Adrenal gland (tissue), 12 donors: Measurements from ENCODE around the gene PAXIP1. TPM values are rescaled to one million over a fixed set of nuclear protein-coding genes. Genes with fewer than 3 reads are reported as not detected.

ENCODE experiments used
- DNase-seq, 7 donors: peaks; one replicate each; pipeline ENCODE4 v3.0.0-alpha.2; 2019 to 2020
- H3K27ac ChIP-seq, 5 donors: fragments of 200-600 bp; sonication (generic) in 4 of 5; 1 replicate in 3 of 5; 2 replicates in 2 of 5; pipeline versions ENCODE4 v1.5.1 to v1.8.0; 2016 to 2020; ENCODE audit warnings: mild to moderate bottlenecking in 1 of 5
- H3K27me3 ChIP-seq: fragments of 200-600 bp; 2 replicates; pipeline ENCODE4 v1.8.0; 2021
- H3K36me3 ChIP-seq, 2 donors: fragments of 200-600 bp; replicated peaks in 1 of 2; 1 replicate in 1 of 2; 2 replicates in 1 of 2; pipeline versions ENCODE4 v1.5.1 to v1.8.0; 2018 to 2022
- H3K4me1 ChIP-seq, 2 donors: fragments of 200-600 bp; replicated peaks in 1 of 2; 1 replicate in 1 of 2; 2 replicates in 1 of 2; pipeline versions ENCODE4 v1.5.1 to v1.8.0; 2018 to 2021
- H3K4me3 ChIP-seq, 4 donors: fragments of 200-600 bp; sonication (generic) in 3 of 4; one replicate each; pipeline ENCODE4 v1.5.1; 2016 to 2018
- H3K9me3 ChIP-seq, 3 donors: fragments of 200-600 bp; sonication (generic) in 1 of 3; replicated peaks in 1 of 3; 1 replicate in 2 of 3; 2 replicates in 1 of 3; pipeline versions ENCODE4 v1.5.1 to v1.8.0; 2016 to 2021
- POLR2A ChIP-seq, 2 donors: fragments of 450-650 bp; IDR thresholded peaks; one replicate each; pipeline ENCODE4 v1.6.1; 2017; ENCODE audit warnings: antibody characterized with exemption in 2 of 2, mild to moderate bottlenecking in 2 of 2, moderate library complexity in 1 of 2
- WGBS, 4 donors: extraction: QIAGEN DNeasy Blood & Tissue Kit in 2 of 4; methylation state at CpG; one replicate each; pipeline versions ENCODE4 v1.1.5 to v1.1.7; 2013 to 2017; 5-methylcytosine and 5-hydroxymethylcytosine counted together
- intact Hi-C, 2 donors: fragments of 100-400 bp; cut with DNase I; formaldehyde crosslinking; loops; one replicate each; pipeline versions ENCODE4 v1.14.1 to v1.15.0; 2022 to 2023
- polyA plus RNA-seq, 3 donors: library from polyadenylated mRNA; stranded (reverse); fragments of 200-250 nt in 2 of 3; fragments of 350-450 nt in 1 of 3; fragmentation: Illumina TruSeq in 1 of 3; extraction: RNeasy Lipid Tissue Mini Kit (QIAGEN cat#74804) in 1 of 3; gene quantifications; one replicate each; pipeline ENCODE4 v1.2.3, GENCODE V29; 2013 to 2014
- total RNA-seq, 9 donors: library from RNA; depleted of rRNA in 4 of 9; stranded (reverse); fragments of >200 nt in 4 of 9; fragments of 120-200 nt in 1 of 9; fragmentation: NEBNext Ultra II Directional in 1 of 9; extraction: Animal tissue kit (Norgen Biotek cat#: 25700) in 1 of 9; gene quantifications; one replicate each; pipeline versions ENCODE4 v1.1.0 to v1.2.4, GENCODE V29; 2013 to 2023
- TF ChIP-seq, protein P1 (sequence below), 6 experiments: fragments of 450-650 bp in 4 of 6; fragments of 200-600 bp in 2 of 6; sonication (generic) in 1 of 6; IDR thresholded peaks; 1 replicate in 5 of 6; 2 replicates in 1 of 6; pipeline versions ENCODE4 v1.5.1 to v1.8.0; 2016 to 2021; ENCODE audit warnings: antibody characterized with exemption in 6 of 6, mild to moderate bottlenecking in 2 of 6, moderate library complexity in 1 of 6
- donor health status: healthy with polysubstance abuse.
- donor health status: Bipolar disorder and iron deficiency.
- donor health status: DM: yes; HTN: yes; CAD: no.
- donor health status: DM: no; HTN: no; CAD: no.
- donor health status: DM: no; HTN: no; CAD: no.
- donor health status: DM: yes; HTN: yes; CAD: no.

Gene PAXIP1
- total and polyA plus RNA-seq, 12 donors = 4.1 to 11.7 (median 7.8) TPM

GRCh38 chr7:154898973-154899855 is 103.7 kb downstream of the PAXIP1 start:
- Histone ChIP-seq H3K4me1 (no peaks in the 10 kb centered on the region), H3K9me3 (no peaks in the 10 kb centered on the region), H3K27me3 (no peaks in the 10 kb centered on the region), H3K36me3 (no peaks in the 10 kb centered on the region), H3K4me3 (no peak overlapping the region), H3K27ac (no peak overlapping the region)
- intact Hi-C loops = no loop called here
- no peak for DNase-seq
- TF ChIP-seq, protein P1, sequence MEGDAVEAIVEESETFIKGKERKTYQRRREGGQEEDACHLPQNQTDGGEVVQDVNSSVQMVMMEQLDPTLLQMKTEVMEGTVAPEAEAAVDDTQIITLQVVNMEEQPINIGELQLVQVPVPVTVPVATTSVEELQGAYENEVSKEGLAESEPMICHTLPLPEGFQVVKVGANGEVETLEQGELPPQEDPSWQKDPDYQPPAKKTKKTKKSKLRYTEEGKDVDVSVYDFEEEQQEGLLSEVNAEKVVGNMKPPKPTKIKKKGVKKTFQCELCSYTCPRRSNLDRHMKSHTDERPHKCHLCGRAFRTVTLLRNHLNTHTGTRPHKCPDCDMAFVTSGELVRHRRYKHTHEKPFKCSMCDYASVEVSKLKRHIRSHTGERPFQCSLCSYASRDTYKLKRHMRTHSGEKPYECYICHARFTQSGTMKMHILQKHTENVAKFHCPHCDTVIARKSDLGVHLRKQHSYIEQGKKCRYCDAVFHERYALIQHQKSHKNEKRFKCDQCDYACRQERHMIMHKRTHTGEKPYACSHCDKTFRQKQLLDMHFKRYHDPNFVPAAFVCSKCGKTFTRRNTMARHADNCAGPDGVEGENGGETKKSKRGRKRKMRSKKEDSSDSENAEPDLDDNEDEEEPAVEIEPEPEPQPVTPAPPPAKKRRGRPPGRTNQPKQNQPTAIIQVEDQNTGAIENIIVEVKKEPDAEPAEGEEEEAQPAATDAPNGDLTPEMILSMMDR (IDR thresholded peaks at IDR 0.05) = no peak
- no peak for TF ChIP-seq POLR2A (IDR thresholded peaks at IDR 0.05)
- 83% methylated on average over 12 to 24 of the region's 24 CpGs for WGBS, 4 donors

DNA sequence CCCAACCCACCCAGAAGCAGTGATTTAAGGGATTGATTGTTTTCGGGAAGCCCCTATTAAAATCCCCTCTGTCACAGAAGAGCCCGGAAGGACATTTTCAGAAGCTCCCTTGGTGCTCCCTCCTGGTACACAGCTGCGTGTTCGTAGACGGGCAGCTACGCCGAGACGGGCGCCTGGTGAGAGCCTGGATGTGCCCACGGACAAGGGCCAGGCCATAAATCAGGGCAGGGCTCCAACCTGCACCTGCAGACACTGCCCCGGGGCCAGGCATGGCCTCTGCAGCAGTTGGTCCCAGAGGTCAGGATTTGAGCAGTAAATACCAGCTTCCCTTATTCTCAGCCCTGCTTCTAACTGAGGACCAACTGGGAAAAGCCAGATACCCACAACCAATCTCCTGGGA is 106.8 kb downstream of the PAXIP1 start:
- H3K36me3 ChIP-seq = no peaks in the 10 kb centered on the region
- intact Hi-C loops = no loop called here
- WGBS, 4 donors = 86 to 94% (median 91%) methylated on average over 10 to 11 of the region's 11 CpGs
- H3K4me1 ChIP-seq = no peaks in the 10 kb centered on the region
- no peak overlapping the region for H3K27ac ChIP-seq
- no peaks in the 10 kb centered on the region for H3K27me3 ChIP-seq
- H3K4me3 ChIP-seq = no peak overlapping the region
- no peak for DNase-seq
- H3K9me3 ChIP-seq = no peaks in the 10 kb centered on the region
- TF ChIP-seq POLR2A (IDR thresholded peaks at IDR 0.05) = no peak
- TF ChIP-seq, protein P1 (IDR thresholded peaks at IDR 0.05) = no peak

Other genes with a start within 250 kb of the PAXIP1 start
- not detected for gene HTR5A, start 67.2 kb upstream of the PAXIP1 start, total RNA-seq
- not detected for gene HTR5A, start 67.2 kb upstream of the PAXIP1 start, polyA plus RNA-seq